HG03159 (cell line): Measurements from ENCODE around the gene NFE2L3.
"Not testable (repeated sequence)": the region's sequence is repeated elsewhere in the genome, so short reads cannot be mapped to it uniquely, and the experiment has no call there.

Experiments
- ATAC-seq: cut with Tn5 transposase; IDR thresholded peaks from one replicate; pipeline ENCODE4 v1.9.1; 2021; ENCODE audit warnings: mild to moderate bottlenecking, moderate library complexity; ENCODE audit not compliant: unreplicated experiment

Gene NFE2L3

GRCh38 chr7:26185844-26186180 lies 33.8 kb downstream of the NFE2L3 start:
- ATAC-seq, result no peak

DNA sequence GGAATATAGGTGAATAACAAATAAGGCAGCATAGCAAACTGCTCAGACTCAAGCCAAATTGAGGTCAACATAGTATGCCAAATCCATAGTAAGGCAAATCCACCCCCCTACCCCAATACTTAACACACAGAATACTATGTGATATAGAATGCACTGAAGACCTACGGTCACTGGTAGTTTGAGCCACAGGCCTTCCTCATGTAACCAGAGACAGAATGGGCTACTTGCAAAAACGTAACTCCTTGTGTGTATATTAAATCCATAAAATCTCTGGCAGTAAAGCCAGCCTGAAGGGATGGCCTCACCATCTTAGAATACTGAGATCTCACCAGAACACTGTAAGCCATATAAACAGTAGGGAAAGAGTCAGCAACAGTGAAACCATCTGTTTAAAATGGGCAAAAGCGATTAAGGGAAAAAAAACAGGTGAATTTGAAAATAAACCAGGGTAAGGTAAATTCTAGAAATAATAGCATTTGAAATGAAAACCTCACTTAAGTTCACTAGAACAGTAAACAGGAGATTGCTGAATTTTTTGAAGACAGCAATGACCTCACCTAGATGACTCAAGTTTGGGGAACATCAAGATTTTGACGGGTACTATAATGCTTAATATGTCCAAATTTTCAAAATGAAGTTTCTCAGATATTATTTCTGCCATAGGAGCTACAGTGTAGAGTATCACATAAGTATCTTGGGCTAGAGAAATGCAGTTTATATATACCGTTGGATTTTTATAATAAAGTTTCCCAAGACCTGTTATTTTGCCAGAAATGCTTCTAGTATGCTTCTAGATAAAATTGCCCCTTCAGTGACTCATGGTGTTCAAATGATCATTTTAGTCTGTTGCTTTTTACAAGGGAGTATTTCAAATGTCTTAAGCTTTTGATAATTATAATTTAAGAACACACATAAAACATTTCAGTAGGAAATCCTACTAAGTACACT lies 34.6 kb downstream of the NFE2L3 start:
- ATAC-seq, result no peak

GRCh38 chr7:26187380-26188205 lies 35.6 kb downstream of the NFE2L3 start:
- no peak for ATAC-seq

GRCh38 chr7:26188206-26188956 lies 36.4 kb downstream of the NFE2L3 start:
- no peak for ATAC-seq

DNA sequence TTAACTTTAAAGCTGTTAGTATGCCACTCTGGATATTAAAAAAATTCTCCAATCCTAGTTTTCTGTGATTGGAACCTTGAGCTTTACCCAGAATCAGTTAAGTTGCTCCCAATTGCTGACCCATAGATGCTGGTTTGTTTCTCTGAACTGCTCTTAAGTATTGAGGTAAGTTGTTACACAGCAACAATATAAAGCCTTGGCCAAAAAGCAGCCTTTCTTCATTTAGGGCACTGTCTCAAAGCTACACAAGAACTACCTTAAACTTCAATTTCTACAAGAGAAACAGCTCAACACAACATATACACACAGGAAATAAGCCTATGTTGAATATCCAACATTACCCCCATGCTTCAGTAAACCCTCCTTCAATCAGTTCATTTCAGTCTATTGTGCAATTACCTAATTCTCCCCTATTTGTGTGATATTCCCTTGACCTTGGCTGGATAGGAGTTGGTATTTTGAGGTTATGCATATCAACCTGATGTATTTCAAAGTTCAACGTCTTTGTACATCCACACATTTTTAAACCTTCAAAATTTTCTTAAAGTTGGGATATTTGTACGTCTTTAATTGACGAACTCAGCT lies 37.1 kb downstream of the NFE2L3 start:
- ATAC-seq, result no peak

- ATAC-seq, result no peak
Observed at GRCh38 chr7:26189697-26190096, 37.7 kb downstream of the NFE2L3 start.

DNA sequence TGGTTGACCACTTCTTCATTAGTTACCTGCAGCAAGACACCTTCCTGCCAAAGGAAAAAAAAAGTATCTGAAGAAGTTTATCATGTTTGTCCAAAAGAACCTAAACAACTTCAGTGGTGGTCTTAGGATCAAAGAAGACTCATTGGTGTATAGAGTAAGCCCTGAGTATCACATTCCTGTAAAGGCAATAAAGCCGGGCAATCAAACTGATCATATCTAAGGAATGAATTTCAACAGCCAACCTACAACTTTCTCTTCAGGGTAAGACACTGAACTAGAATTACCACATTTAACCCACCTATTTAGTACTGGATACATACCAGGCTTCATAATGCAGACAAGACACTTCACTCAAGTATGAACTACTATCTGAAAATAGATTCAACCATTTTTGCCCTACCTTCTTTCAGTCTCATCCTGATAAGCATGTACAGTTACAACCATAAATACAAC lies 38.4 kb downstream of the NFE2L3 start:
- ATAC-seq, result no peak

- no peak for ATAC-seq
Observed at GRCh38 chr7:26191233-26191973, 39.4 kb downstream of the NFE2L3 start.

DNA sequence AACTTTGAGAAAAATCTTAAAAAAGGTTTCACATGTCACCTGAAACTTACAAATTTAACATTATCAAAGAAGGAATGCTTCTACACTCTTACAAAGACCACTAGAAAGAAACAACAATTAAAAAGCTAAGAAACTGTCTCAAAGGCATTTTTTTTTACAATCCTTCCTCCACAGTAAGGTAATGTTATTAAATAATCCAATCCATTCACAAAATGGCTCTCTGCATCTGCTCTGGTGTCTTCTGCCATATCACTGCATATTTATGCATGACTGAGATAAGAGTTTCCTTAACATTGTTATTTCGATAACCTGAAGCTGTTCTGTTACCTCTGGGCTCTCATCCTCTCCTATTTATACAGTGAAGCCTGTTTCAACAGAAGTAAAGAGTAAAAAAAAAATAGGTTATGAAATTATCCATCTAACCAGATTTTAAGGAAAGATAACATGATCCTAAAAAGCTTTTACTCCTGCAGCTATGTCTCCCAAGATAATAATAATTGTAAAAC lies 40.0 kb downstream of the NFE2L3 start:
- no peak for ATAC-seq

DNA sequence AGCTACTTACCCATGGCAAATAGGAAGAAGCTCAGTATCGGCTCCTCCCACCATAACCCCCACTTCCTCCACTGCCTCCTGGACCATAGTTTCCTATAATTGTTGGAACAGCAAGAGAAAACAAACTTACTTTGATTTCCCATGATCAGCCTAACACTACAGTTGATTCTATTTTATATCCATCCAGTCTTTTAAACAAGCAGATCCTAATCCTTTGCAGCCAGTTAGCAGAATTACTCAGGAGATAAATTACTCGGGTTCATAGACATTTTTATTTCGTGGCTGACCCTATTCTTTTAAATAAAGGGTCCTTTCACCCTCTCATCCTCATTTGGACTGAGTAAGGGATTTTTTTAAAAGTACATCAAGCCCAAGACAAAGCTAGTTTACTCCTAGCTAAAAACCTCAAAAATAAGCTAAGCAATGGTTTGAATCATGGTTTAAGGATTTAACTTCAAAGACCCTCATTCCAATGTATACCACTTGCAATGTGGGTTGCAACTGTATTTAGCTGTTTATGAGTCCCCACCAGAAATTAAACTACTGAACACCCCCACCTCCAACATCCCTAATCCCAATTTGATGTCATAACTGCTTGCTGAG lies 40.6 kb downstream of the NFE2L3 start:
- no peak for ATAC-seq

DNA sequence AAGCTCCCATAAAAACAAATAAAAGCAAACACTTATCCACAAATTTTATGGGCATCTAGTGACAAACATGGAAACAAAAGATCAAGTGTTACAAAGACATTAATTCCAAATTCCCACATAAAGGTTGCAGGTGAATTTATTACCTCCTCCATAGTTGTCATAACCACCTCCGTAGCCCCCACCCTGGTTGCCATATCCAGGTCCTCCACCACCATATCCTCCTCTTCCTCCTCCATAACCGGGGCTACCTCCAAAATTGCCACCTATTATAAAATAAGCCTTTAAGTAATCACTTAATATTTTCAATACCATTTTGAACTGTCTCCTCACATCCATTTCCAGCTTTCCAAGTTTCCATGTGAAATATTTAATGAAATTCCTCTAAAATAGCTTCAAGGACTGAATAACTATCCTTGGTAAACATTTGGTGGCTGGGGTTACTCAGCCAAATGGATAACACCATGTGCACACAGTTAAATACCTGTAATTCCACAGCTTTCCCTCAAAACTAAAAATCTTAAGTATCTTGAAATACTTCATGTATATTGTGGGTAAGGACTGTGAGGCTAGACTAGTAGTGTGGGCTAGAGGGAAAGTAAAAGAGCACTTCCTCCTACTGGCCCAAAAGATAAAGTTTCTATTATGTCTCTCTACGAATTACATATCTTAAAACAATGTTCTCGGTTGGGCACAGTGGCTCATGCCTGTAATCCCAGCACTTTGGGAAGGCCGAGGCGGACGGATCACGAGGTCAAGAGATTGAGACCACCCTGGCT lies 41.6 kb downstream of the NFE2L3 start:
- ATAC-seq, result no peak

GRCh38 chr7:26194764-26195163 lies 42.8 kb downstream of the NFE2L3 start:
- not testable (repeated sequence) for ATAC-seq

DNA sequence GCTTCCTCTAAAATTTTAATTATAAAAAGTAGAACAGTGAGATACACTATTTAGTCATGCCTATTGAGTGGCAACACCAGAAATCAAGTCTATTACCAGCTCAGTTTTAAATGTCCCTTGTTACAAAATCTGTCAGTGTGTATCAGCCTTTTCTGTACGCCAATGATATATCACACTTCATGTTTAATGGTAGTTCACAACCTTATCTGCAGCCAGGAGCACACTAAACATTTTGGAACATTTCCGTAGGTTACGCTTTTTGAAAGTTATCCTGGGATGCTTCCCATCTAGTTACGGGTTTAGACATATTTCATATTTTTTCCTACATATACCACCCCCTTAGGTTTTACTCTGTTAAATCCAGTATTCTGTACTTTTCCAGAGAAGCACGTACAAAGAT lies 43.2 kb downstream of the NFE2L3 start:
- ATAC-seq, result no peak

GRCh38 chr7:26195867-26196657 lies 44.1 kb downstream of the NFE2L3 start:
- no peak for ATAC-seq

DNA sequence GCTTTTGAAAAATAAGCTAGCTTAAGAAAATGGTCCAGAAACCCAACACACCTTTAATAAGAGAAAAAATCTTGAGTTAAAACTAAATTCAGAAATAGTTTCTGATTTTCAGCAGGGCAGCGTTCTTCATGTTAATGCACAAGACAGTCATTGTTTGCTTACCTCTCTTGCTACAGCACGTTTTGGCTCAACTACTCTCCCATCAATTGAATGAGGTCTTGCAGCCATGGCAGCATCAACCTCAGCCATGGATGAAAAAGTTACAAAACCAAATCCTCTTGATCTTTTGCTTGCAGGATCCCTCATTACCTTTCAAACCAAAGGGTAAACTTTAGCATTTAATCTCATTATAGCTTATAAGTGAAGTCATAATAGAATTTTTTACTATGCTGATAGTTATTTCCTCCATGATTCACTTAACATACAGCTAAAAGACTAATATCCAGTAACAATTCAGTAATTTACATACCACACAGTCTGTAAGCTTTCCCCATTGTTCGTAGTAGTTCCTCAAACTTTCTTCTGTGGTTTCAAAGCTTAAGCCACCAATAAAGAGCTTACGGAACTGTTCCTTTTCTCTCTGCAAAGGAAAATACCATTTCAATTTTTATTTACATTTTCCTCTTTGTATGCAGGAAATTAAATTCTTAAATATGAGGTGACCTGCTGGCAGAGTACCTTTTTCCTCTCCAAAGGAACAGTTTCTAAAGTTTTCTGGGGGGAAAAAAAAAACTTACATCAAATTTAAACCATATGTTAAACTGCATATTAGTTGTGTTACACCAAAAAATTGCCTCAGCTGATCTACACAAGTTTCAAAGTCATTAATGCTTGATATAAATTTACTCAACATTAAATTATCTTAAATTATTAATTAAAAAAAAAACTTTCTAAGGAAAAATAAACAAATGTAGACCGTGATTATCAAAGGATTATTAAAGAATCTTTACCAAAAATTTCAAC lies 45.4 kb downstream of the NFE2L3 start:
- no peak for ATAC-seq

DNA sequence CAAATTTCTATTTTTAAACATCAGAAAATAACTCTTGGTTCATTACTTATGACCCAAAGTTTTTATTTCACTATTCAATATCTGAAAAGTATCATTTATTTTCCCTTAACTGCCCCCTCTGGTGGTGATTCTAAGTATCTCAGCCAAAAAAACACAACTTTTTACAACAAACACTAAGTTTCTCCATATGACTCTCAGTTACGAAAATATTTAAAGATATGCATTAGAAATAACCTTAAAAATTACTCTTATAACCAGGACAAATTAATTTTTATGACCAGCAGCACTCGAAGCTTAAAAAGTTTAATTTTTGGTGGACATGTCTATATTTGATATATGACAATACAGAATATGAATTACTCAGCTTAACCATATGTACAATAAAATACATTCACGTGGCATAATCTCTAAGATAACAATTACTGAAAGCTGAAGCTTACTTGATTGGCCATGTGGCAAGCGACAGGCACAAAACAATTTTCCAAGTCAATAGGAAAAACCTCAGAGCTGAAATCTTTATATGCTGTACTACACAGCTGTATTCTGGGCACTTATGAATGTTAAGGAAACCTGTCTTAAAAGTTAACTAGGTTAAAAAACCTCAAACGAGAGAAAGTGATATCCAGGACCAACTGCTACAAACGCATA lies 46.3 kb downstream of the NFE2L3 start:
- no peak for ATAC-seq
